Esophagus (tissue), 2 donors: ENCODE measurements around the gene CISD2. TPM values are rescaled to one million over a fixed set of nuclear protein-coding genes. Genes with fewer than 3 reads are reported as not detected.
"Not testable (repeated sequence)": the region's sequence is repeated elsewhere in the genome, so short reads cannot be mapped to it uniquely, and the experiment has no call there.

Experiments used
- H3K27ac ChIP-seq, 2 donors: one replicate each; pipeline ENCODE4 v1.5.1; 2013; ENCODE audit warnings: low read depth in 2 of 2, mild to moderate bottlenecking in 2 of 2, inconsistent platforms in 1 of 2, low read length in 1 of 2, moderate library complexity in 1 of 2
- H3K27me3 ChIP-seq, 2 donors: one replicate each; pipeline ENCODE4 v1.6.1; 2013; ENCODE audit warnings: low read length in 2 of 2, control low read depth in 1 of 2, mild to moderate bottlenecking in 1 of 2; ENCODE audit not compliant: insufficient read depth in 2 of 2, control insufficient read depth in 1 of 2
- H3K36me3 ChIP-seq, 2 donors: one replicate each; pipeline ENCODE4 v1.6.1; 2013; ENCODE audit warnings: low read length in 1 of 2; ENCODE audit not compliant: control insufficient read depth in 2 of 2, insufficient read depth in 2 of 2
- H3K4me1 ChIP-seq, 2 donors: one replicate each; pipeline ENCODE4 v1.6.1; 2013; ENCODE audit warnings: low read length in 1 of 2; ENCODE audit not compliant: control insufficient read depth in 2 of 2, insufficient read depth in 2 of 2
- H3K4me3 ChIP-seq, 2 donors: one replicate each; pipeline ENCODE4 v1.5.1; 2013; ENCODE audit warnings: low read length in 2 of 2, mild to moderate bottlenecking in 2 of 2, low read depth in 1 of 2, moderate library complexity in 1 of 2
- H3K9me3 ChIP-seq, 2 donors: one replicate each; pipeline ENCODE4 v1.6.1; 2013; ENCODE audit warnings: mild to moderate bottlenecking in 2 of 2, low read depth in 1 of 2, low read length in 1 of 2, moderate library complexity in 1 of 2; ENCODE audit not compliant: control insufficient read depth in 2 of 2, insufficient read depth in 1 of 2
- WGBS, 2 donors: extraction: QIAGEN DNeasy Blood & Tissue Kit; methylation state at CpG; one replicate each; pipeline ENCODE4 v1.1.7; 2013; 5-methylcytosine and 5-hydroxymethylcytosine counted together
- polyA plus RNA-seq, 2 donors: library from polyadenylated mRNA; stranded (reverse); fragments of 200-250 nt; gene quantifications; one replicate each; pipeline ENCODE4 v1.2.3, GENCODE V29; 2013
- donor health status: healthy with polysubstance abuse.
- donor health status: Bipolar disorder and iron deficiency.

Gene CISD2
- 10 to 100 TPM; 11.4 to 15.7 TPM for polyA plus RNA-seq

GRCh38 chr4:102868781-102869568 is at the start of gene CISD2:
TSS of gene CISD2 (plus strand) at chr4:102868992. CDS start at chr4:102869085, 93 bp downstream.
- no peaks in the 10 kb centered on the region for H3K27me3 ChIP-seq
- WGBS, 2 donors: 0% methylated on average over 64 to 71 of the region's 71 CpGs

GRCh38 chr4:102819100-102819499 is 49.7 kb upstream of the CISD2 start:
- not testable (repeated sequence) for H3K36me3 ChIP-seq, H3K4me1 ChIP-seq, H3K27me3 ChIP-seq, H3K9me3 ChIP-seq
- peak overlapping the region in 1 of 2 donors; percentile 3 for H3K4me3 ChIP-seq
- WGBS, 2 donors: 86 to 91% methylated on average over 10 of the region's 10 CpGs
- H3K27ac ChIP-seq: peak overlapping the region in 1 of 2 donors; percentile 41

More at GRCh38 chr4:102868781-102869568, at the start of gene CISD2:
- Histone ChIP-seq H3K4me1 (no peaks in the 10 kb centered on the region), H3K27ac (peak within 1 kb of the TSS; percentile 97 to 99), H3K4me3 (peak within 1 kb of the TSS; percentile 75 to 84), H3K9me3 (no peaks in the 10 kb centered on the region), H3K36me3 (no peaks in the 10 kb centered on the region)

- H3K36me3 ChIP-seq: no peaks in the 10 kb centered on the region
- no peaks in the 10 kb centered on the region for H3K27me3 ChIP-seq
- 55 to 58% methylated on average over 8 of the region's 8 CpGs for WGBS, 2 donors
- peaks cover 0 to 4% of the 10 kb centered on the region in 2 donors for H3K4me1 ChIP-seq
- H3K9me3 ChIP-seq: no peaks in the 10 kb centered on the region
- H3K4me3 ChIP-seq: peak overlapping the region in 1 of 2 donors; percentile 15
- H3K27ac ChIP-seq: peak overlapping the region in 1 of 2 donors; percentile 55
Measured at GRCh38 chr4:102819588-102820365, 49.0 kb upstream of the CISD2 start.

GRCh38 chr4:102823464-102823863 is 45.3 kb upstream of the CISD2 start:
- H3K36me3 ChIP-seq: no peaks in the 10 kb centered on the region
- peak overlapping the region in 1 of 2 donors; percentile 98 for H3K4me3 ChIP-seq
- no peaks in the 10 kb centered on the region for H3K9me3 ChIP-seq
- no peaks in the 10 kb centered on the region for H3K27me3 ChIP-seq
- 11 to 12% methylated on average over 4 of the region's 4 CpGs for WGBS, 2 donors
- H3K27ac ChIP-seq: no peak overlapping the region
- H3K4me1 ChIP-seq: peaks cover 0 to 4% of the 10 kb centered on the region in 2 donors

GRCh38 chr4:102823897-102824296 is 44.9 kb upstream of the CISD2 start:
- 30 to 34% methylated on average over 4 of the region's 4 CpGs for WGBS, 2 donors
- Histone ChIP-seq H3K27ac (no peak overlapping the region), H3K27me3 (no peaks in the 10 kb centered on the region), H3K9me3 (no peaks in the 10 kb centered on the region), H3K36me3 (no peaks in the 10 kb centered on the region), H3K4me1 (peaks cover 0 to 3% of the 10 kb centered on the region in 2 donors), H3K4me3 (peak overlapping the region in 1 of 2 donors; percentile 98)

- Histone ChIP-seq H3K27ac (peak overlapping the region in 1 of 2 donors; percentile 35), H3K36me3 (no peaks in the 10 kb centered on the region), H3K4me3 (peak overlapping the region in 1 of 2 donors; percentile 98), H3K9me3 (no peaks in the 10 kb centered on the region), H3K27me3 (no peaks in the 10 kb centered on the region), H3K4me1 (no peaks in the 10 kb centered on the region)
- WGBS, 2 donors: 0 to 3% methylated on average over 2 of the region's 2 CpGs
Measured at GRCh38 chr4:102824398-102824797, 44.4 kb upstream of the CISD2 start.

GRCh38 chr4:102825261-102826091 is 43.3 kb upstream of the CISD2 start:
- Histone ChIP-seq H3K9me3 (no peaks in the 10 kb centered on the region), H3K4me3 (peak overlapping the region; percentile 84 to 98), H3K27ac (peak overlapping the region; percentile 99 to 100), H3K27me3 (no peaks in the 10 kb centered on the region), H3K4me1 (no peaks in the 10 kb centered on the region), H3K36me3 (no peaks in the 10 kb centered on the region)
- 0 to 1% methylated on average over 23 of the region's 23 CpGs for WGBS, 2 donors

GRCh38 chr4:102826105-102826889 is 42.5 kb upstream of the CISD2 start:
- Histone ChIP-seq H3K27me3 (no peaks in the 10 kb centered on the region), H3K36me3 (no peaks in the 10 kb centered on the region), H3K27ac (peak overlapping the region; percentile 99 to 100), H3K4me3 (peak overlapping the region; percentile 84 to 98), H3K4me1 (no peaks in the 10 kb centered on the region), H3K9me3 (no peaks in the 10 kb centered on the region)
- WGBS, 2 donors: 0 to 1% methylated on average over 38 of the region's 38 CpGs
